ENCODE data around the gene ACP1. TPM values are rescaled to one million over a fixed set of nuclear protein-coding genes. Genes with fewer than 3 reads are reported as not detected.
A peak's percentile ranks its signal among the peaks of the same experiment; 100 is the strongest.

The ACP1 gene
- total RNA-seq (10 to 100 TPM; 59.1 to 84.2 (median 68.7) TPM), polyA plus RNA-seq (10 to 100 TPM; 83.9 to 89.0 TPM)
- long read RNA-seq, donor 1, transcript ACP1-202 (6 exons, 1,552 nt), result minor isoform, 142 of 530 reads
- long read RNA-seq, donor 1, transcript ACP1-209 (7 exons, 577 nt), result minor isoform, 72 of 530 reads
- long read RNA-seq, donor 1, transcript ACP1-201 (6 exons, 1,549 nt), result major isoform, 262 of 530 reads
- long read RNA-seq, donor 1, transcript ACP1-205 (3 exons, 703 nt), result minor isoform, 14 of 530 reads
- long read RNA-seq, donor 1, partial matches to known transcripts, result 9 of 530 reads
- long read RNA-seq, donor 1, other reads (novel, unspliced or antisense), result 15 of 530 reads
- long read RNA-seq, donor 2, transcript ACP1-201 (6 exons, 1,549 nt), result major isoform, 73 of 116 reads
- long read RNA-seq, donor 2, transcript ACP1-202 (6 exons, 1,552 nt), result minor isoform, 24 of 116 reads
- long read RNA-seq, donor 2, partial matches to known transcripts, result 8 of 116 reads
- long read RNA-seq, donor 2, other reads (novel, unspliced or antisense), result 0 of 116 reads
- long read RNA-seq, donor 3, transcript ACP1-201 (6 exons, 1,549 nt), result major isoform, 101 of 180 reads
- long read RNA-seq, donor 3, transcript ACP1-209 (7 exons, 577 nt), result minor isoform, 18 of 180 reads
- long read RNA-seq, donor 3, transcript ACP1-202 (6 exons, 1,552 nt), result minor isoform, 40 of 180 reads
- long read RNA-seq, donor 3, partial matches to known transcripts, result 0 of 180 reads
- long read RNA-seq, donor 3, other reads (novel, unspliced or antisense), result 15 of 180 reads

DNA sequence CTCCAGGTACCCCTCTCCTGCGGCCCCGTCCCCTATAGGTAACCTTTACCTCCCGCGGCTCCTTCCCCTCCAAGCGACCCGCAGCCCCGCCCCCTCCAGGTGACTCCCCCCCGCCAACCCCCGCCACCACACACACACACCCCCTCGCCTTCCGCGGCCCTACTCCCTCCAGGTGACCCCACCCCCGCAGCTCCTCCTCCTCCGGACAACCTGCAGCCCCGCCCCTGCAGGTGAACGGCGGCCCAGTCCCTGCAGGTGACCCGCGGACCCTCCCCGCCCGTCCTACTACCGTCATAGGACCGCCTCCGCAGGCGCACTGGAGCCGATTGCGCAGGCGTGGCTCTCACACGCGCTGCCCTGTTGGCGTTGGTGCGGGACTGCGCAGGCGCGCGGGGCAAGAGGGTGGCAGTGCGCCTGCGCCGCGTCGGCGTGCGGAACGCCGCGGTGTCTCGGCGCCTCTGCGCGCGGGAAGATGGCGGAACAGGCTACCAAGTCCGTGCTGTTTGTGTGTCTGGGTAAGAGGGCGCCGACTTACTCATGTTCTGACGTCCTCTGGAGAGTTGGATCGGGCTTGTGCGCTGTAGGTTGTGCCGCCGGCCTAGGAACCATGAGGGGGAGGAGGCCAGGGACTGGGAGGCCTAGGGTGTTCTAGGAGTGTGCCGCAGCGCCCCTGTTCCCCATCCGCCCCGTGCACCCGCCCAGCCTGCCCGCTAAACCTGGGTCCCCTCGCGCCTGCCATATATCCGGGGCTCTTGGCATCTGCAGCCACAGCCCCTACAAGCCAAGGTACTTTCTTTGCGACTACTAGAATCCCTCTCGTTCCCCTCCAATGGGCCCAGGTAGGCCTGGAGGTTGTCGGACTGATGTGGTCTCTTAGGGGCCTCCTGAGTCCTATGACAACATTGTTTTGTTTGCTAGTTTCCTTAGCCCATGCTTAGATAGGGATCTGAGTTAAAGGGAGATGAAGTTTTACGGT lies at the start of gene ACP1:
ACP1 (plus strand) TSS at position 455 of the 976 bp plus-strand sequence; CDS start at position 473, 18 bp downstream.
- peak; percentile 93 to 96 (median 94) for DNase-seq
- H3K27me3 ChIP-seq, result no peaks in the 10 kb centered on the region
- H3K9me3 ChIP-seq, result no peaks in the 10 kb centered on the region
- intact Hi-C loops (cut with DNase I), result no loop called here
- TF ChIP-seq, protein P1, sequence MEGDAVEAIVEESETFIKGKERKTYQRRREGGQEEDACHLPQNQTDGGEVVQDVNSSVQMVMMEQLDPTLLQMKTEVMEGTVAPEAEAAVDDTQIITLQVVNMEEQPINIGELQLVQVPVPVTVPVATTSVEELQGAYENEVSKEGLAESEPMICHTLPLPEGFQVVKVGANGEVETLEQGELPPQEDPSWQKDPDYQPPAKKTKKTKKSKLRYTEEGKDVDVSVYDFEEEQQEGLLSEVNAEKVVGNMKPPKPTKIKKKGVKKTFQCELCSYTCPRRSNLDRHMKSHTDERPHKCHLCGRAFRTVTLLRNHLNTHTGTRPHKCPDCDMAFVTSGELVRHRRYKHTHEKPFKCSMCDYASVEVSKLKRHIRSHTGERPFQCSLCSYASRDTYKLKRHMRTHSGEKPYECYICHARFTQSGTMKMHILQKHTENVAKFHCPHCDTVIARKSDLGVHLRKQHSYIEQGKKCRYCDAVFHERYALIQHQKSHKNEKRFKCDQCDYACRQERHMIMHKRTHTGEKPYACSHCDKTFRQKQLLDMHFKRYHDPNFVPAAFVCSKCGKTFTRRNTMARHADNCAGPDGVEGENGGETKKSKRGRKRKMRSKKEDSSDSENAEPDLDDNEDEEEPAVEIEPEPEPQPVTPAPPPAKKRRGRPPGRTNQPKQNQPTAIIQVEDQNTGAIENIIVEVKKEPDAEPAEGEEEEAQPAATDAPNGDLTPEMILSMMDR (IDR thresholded peaks at IDR 0.05), result no peak
- TF ChIP-seq EP300 (IDR thresholded peaks at IDR 0.05) (no peak), POLR2A (IDR thresholded peaks at IDR 0.05) (peak; percentile 83)
- H3K36me3 ChIP-seq, result no peaks in the 10 kb centered on the region
- 1% methylated on average over 68 to 72 of the region's 73 CpGs for WGBS, 3 donors
- H3K27ac ChIP-seq, result peak within 1 kb of the TSS; percentile 45 to 52
- peaks cover 12% of the 10 kb centered on the region for H3K4me1 ChIP-seq (ENCODE audit: insufficient read depth)
- peak within 1 kb of the TSS; percentile 88 for H3K4me3 ChIP-seq

DNA sequence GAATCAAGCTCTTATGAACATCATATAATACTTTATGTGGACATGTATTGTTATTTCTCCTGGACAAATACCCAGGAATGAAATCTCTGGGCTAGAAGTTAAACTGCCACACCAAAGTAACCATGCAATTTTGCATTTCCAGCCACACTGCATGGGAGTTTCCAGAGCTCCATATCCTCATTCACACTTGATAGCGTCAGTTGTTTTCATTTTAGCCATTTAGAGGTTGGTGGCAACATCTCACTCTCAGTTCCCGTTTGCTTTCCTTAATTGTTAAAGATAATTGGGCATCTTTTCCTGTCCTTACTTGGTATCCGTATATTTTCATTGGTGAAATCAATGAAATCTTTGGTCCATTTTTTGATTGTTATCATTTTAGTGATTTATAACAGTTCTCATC lies 48.7 kb upstream of the ACP1 start:
- no peak overlapping the region for H3K27ac ChIP-seq
- intact Hi-C loops (cut with DNase I), result no loop called here
- no peaks in the 10 kb centered on the region for H3K27me3 ChIP-seq
- TF ChIP-seq, protein P1 (IDR thresholded peaks at IDR 0.05), result no peak
- TF ChIP-seq EP300 (IDR thresholded peaks at IDR 0.05) (no peak), POLR2A (IDR thresholded peaks at IDR 0.05) (no peak)
- WGBS, 3 donors, result 85 to 91% (median 89%) methylated on average over 3 of the region's 3 CpGs
- no peak overlapping the region for H3K4me3 ChIP-seq
- H3K36me3 ChIP-seq, result no peaks in the 10 kb centered on the region
- H3K4me1 ChIP-seq (ENCODE audit: insufficient read depth), result no peaks in the 10 kb centered on the region
- H3K9me3 ChIP-seq, result no peaks in the 10 kb centered on the region
- DNase-seq, result no peak

DNA sequence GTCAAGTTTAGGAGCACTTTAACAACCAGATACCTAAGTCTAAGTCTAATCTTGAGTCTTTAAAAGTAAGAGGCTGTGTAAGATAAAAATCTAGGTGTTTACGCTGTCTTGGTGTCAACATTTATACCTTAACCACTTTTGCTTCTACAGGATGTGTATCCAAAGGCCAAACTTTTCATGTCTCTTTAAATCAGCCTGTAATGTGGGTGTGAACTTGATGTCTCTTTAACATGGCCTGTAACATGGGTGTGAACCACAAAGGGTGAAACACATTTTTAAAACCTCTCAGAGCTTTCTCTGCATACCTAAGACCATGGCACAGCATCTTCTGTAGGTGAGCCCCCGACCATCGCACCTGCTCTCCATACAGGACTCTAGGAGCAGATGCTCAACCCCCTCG lies 41.3 kb upstream of the ACP1 start:
- no peaks in the 10 kb centered on the region for H3K27me3 ChIP-seq
- H3K4me1 ChIP-seq (ENCODE audit: insufficient read depth), result no peaks in the 10 kb centered on the region
- TF ChIP-seq, protein P1 (IDR thresholded peaks at IDR 0.05), result no peak
- TF ChIP-seq POLR2A (IDR thresholded peaks at IDR 0.05), result no peak
- H3K27ac ChIP-seq, result no peak overlapping the region
- H3K4me3 ChIP-seq, result no peak overlapping the region
- intact Hi-C loops (cut with DNase I), result no loop called here
- 72 to 82% (median 80%) methylated on average over 4 of the region's 4 CpGs for WGBS, 3 donors
- no peak for DNase-seq
- peaks cover 6% of the 10 kb centered on the region for H3K36me3 ChIP-seq
- no peaks in the 10 kb centered on the region for H3K9me3 ChIP-seq
